Stimulated activated CD4-positive, alpha-beta T cell treated with anti-CD3 and anti-CD28 coated beads, Interleukin-15, amount 100 ng/mL, for 24 hours (primary cell): Measurements from ENCODE around the gene METRNL.
"Not testable (repeated sequence)": the region's sequence is repeated elsewhere in the genome, so short reads cannot be mapped to it uniquely, and the experiment has no call there.

Source experiments
- DNase-seq: peaks from one replicate; pipeline ENCODE4 v3.0.0-alpha.2; 2020

Gene METRNL, protein sequence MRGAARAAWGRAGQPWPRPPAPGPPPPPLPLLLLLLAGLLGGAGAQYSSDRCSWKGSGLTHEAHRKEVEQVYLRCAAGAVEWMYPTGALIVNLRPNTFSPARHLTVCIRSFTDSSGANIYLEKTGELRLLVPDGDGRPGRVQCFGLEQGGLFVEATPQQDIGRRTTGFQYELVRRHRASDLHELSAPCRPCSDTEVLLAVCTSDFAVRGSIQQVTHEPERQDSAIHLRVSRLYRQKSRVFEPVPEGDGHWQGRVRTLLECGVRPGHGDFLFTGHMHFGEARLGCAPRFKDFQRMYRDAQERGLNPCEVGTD

GRCh38 chr17:83079352-83079747, at the start of gene METRNL:
Gene METRNL, plus strand, starts transcription at chr17:83079609. Its CDS starts 207 bp downstream, at chr17:83079816.
- peak; percentile 75 for DNase-seq

DNA sequence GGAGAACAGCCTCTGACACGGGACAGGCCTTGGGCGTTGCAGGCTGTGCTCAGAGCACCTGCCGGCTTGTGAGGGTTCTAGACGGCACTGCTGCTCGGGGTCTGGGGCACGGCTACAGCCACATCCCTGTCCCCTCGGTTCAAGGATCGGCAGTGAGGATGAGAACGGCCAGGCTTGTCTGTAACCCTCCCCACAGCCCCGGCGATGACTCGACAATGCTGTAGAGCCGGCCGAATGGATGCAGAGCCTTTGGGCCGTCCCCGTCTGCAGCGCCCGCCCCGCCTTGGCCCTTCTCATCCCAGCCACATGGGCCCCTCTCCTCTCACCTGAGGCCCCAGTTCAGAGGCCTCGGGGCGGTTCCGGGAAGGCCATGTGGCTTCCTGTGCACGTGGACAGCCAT, 49.0 kb upstream of the METRNL start:
- DNase-seq = no peak

DNA sequence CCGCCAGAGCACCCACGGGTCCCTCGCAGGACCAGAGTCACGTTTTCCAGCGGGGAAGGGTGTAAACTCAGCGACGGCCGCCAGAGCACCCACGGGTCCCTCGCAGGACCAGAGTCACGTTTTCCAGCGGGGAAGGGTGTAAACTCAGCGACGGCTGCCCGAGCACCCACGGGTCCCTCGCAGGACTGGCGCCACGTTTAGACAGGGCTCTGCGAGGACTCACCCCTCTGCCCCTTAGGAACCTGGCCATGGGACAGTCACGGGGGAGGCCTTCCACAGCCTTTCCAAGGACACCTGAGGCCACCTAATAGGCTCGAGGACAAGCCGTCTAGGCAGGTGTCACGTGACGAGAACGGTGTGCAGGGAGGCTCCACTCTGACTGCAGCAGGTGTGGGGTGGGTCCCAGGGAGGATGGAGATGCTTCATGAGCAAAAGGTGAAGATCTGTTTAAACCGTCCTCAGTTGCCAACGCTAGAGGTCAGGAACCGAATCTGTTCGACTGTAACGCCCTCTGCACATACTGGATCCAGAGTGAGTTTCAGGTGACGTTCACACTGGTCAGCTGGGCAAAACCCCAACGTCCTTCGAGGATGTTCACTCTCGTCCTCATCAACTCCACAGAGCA, 48.0 kb upstream of the METRNL start:
- no peak for DNase-seq

GRCh38 chr17:83031946-83032451, 47.4 kb upstream of the METRNL start:
- DNase-seq = not testable (repeated sequence)

DNA sequence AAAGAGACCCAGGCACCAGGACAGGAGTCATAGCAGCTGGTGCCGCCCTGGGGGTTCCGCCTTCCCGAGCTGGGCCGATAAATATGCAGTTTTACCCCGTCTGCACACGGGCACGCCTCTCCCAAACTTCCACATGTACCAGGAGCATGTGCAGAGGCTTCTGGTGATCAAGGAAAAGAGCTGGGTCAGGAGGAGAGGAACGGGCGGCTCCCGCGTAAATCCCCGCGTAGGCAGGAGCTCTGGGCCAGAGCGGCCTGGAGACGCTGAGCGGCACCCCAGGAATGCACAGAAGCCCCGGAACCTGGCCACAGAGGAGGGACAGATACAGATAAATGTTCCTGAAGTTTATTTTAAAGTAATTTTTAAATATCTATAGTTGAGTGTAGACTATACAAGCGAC, 46.6 kb upstream of the METRNL start:
- DNase-seq = no peak

- no peak for DNase-seq
These were observed 44.9 kb upstream of the METRNL start for GRCh38 chr17:83034525-83034924.

DNA sequence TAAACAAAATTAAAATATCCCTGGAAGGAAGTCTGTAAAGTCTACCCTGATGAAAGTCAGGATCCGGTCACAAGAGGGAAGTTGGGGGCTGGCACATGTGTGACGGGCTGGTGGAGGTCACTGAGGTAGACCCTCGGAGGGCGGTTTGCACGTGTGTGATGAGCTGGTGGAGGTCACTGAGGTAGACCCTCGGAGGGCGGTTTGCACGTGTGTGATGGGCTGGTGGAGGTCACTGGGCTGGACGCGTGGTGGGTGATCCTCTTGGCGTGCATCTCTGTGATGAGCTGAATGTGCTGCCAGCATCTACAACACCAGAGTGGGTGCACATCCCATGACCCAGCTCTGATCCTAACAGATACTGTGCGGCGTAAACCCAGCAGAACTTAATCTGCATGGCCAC, 43.7 kb upstream of the METRNL start:
- no peak for DNase-seq

- DNase-seq = no peak
These were observed 43.2 kb upstream of the METRNL start for GRCh38 chr17:83036193-83036592.

GRCh38 chr17:83036666-83037065, 42.7 kb upstream of the METRNL start:
- DNase-seq = no peak

DNA sequence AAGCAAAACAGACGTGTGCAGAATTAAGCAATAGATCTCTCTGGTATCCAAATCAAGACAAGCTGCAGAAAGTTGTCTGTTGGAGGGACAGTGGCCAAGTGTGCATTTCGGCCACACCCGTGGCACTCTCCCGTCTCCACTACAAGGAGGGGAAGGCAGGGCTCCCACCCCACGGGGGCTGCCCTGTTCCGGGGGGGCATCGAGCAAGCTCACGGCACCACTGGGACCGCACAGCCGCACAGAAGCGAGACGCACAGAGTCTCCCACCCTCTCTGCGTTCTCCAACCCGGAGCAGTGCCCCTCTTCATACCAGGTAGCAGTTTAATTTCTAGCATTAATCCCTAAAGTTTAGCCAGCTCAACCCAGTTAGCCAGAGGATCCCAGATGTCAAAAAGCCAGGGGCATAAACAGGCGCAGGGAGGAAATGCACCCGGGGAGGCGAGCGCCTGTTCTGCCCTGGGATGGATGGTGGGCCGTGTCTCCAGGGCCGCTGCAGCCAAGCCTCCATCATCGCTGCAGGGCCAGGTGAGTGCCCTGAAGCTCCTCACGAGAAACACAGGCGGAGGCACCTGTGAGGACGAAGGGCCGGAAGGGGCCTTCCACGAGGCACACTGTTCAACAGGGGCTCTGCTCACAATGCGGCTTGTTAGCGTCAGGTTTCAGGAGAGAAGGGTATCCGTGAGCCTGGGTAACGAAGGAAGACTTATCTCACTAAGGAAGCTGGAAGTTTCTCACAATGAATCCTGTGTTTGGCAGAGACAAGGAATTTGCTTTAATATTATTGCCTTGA, 42.1 kb upstream of the METRNL start:
- DNase-seq = no peak

GRCh38 chr17:83037874-83038165, 41.6 kb upstream of the METRNL start:
- no peak for DNase-seq

DNA sequence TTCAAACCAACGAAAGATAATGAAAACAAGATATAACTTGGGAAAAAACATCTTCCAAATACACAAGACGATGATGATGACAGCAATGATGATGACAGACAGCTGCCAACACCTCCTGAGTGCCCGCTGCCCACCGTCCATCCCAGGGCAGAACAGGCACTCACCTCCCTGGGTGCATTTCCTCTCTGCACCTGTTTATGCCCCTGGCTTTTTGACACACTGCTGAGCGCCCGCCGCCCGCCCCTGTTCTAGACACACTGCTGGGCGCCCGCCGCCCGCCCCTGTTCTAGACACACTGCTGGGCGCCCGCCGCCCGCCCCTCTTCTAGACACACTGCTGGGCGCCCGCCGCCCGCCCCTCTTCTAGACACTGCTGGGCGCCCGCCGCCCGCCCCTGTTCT, 40.4 kb upstream of the METRNL start:
- DNase-seq = not testable (repeated sequence)

DNA sequence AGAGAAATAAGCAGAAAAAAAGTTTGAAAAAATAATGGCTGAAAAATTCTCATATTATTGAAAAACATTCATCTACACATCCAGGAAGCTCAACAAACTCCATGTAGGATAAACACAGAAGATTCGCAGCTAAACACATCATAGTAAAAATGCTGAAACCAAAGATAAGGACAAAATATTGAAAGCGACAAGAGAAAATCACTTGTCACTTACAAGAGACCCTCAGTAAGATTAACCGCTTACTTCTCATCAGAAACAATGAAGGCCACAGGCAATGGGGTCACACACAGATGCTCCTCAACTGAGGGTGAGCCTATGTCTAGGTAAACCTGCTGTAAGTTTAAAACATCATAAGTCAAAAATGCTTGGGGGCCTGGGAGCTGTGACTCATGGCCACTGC, 38.1 kb upstream of the METRNL start:
- no peak for DNase-seq

GRCh38 chr17:83042522-83043158, 36.8 kb upstream of the METRNL start:
- no peak for DNase-seq

GRCh38 chr17:83044479-83044878, 34.9 kb upstream of the METRNL start:
- DNase-seq = not testable (repeated sequence)

DNA sequence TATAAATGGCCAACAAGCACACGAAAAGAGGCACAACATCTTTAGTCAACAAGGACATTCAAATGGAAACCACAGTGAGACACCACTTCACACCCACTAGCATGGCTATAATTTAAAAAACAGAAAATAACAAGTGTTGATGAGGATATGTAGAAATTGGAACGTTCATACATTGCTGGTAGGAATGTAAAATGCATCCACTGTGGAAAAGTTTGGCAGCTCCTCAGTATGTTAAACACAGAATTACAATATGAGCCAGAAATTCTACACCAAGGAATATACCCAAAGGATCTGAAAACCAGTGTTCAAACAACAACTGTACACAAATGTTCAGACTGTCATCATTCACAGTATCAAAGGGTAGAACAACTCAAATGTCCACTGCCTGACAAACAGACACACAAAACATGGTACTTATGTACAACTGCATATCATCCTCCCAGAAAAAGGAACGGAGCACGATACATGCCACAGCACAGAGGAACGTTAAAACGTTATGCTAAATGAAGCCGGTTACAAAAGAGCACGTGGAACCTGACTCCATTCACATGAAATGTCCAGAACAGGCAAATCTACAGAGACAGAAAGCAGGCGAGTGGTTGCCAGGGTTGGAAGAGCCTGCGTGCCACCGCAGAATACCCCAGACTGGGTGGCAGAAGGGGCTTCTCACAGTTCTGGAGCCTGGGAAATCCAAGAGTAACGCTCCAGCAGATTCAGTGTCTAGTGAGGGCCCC, 32.8 kb upstream of the METRNL start:
- no peak for DNase-seq

DNA sequence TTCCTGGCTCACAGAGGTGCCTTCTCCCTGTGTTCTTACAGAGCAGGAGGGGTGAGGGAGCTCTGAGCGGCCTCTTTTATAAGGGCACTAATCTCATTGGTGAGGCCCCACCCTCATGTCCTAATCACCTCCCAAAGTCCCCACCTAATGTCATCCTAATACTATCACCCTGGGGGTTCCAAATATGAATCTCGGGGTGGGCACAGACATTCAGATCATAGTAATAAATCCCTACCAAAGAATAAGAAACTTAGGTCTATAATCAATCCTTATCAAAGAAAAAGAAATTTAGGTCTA, 32.3 kb upstream of the METRNL start:
- DNase-seq = no peak

DNA sequence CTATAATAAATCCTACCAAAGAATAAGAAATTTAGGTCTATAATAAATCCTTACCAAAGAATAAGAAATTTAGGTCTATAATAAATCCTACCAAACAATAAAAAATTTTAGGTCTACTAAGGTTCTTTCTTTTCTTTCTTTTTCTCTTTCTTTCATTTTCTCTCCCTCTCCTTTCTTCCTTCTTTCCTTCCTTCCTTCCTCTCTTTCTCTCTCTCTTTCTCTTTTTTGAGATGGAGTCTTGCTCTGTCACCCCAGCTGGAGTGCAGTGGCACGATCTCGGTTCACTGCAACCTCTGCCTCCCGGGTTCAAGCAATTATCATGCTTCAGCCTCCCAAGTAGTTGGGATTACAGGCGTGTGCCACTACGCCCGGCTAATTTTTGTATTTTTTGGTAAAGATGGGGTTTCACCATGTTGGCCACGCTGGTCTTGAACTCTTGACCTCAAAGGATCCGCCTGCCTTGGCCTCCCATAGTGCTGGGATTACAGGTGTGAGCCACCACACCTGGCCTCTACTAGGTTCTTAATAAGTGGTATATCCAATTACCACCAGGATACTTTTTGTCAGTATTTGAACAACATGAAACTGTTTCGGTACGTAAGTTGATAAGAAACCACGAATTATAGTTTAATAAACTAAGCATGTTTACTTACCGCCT, 31.5 kb upstream of the METRNL start:
- DNase-seq = not testable (repeated sequence)

GRCh38 chr17:83050651-83051395, 28.6 kb upstream of the METRNL start:
- DNase-seq = no peak

DNA sequence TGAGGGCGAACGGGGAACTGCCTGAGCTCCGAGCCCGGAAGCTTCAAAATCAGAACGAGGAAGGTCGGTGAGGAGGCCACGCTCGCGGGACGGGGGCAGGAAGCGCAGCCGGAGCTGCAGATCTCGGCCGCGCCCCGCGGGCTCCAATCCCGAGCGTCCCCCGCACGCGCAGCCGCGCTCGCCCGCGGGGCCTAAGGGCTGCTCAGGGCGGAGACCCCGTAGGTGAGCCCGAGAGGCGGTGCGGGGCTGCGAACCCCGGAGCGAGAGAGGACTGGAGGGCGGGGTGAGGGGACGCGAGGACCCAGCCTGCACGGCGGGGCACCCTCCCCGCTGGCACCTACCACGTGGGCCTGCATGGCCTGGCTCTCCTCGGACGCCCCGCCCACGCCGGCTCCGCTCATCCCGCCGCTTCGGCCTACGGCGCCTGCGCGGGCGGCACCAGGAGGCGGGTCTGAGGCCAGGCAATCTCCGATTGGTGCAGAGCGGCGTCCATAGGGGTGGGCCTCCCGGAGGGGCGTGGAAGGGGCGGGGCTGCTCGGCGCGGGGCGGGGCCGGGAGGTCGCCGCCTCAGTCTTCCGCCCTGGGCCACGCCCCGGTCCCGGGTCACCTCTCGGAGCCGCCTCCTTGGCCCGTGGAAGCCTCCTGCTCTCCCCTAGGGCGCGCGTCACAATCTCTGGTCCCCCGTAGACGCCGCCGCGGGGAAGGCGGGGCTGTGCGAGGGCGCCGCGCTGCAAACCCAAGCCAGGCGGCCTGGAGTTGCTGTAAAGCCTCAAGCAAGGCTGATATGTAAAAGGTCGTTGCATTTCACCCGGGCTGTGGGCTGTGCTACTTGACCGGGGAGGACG, 27.8 kb upstream of the METRNL start:
- DNase-seq = peak; percentile 97

- DNase-seq = no peak
These were observed 27.2 kb upstream of the METRNL start for GRCh38 chr17:83052241-83052564.
